ENCODE results near the gene RAPGEFL1. TPM values are rescaled to one million over a fixed set of nuclear protein-coding genes. Genes with fewer than 3 reads are reported as not detected.

RAPGEFL1 gene
- total and polyA plus RNA-seq, 2 of the 8 experiments (the other 6 are each of a cell fraction or from before 2014, with no cell fraction given), result 20.0 to 20.2 TPM

GRCh38 chr17:40191237-40192208, 14.3 kb downstream of the RAPGEFL1 start:
- no peak overlapping the region for H2BK20ac ChIP-seq (ENCODE audit: low read length)
- H2BK15ac ChIP-seq (ENCODE audit: low read length), result peak overlapping the region; percentile 72; the same call in 1 of the 2 replicates
- H3K27me3 ChIP-seq (replicated peaks in 1 of 4; ENCODE audit: control insufficient read depth in 3 of 4, extremely low read depth in 1 of 4, insufficient read depth in 3 of 4, low read length in 3 of 4), result no peaks in the 10 kb centered on the region
- peak overlapping the region; percentile 68; the same call in 1 of the 2 replicates for H4K8ac ChIP-seq (ENCODE audit: extremely low read depth, insufficient read depth, low read length)
- no peak for FAIRE-seq
- peak overlapping the region; percentile 65 for H3K18ac ChIP-seq (ENCODE audit: extremely low read depth, low read length)
- H2AK5ac ChIP-seq (ENCODE audit: low read depth, low read length), result no peak overlapping the region
- 0 out of 2 replicates have a peak overlapping the region, but pooled peaks have one; percentile 44 for H2AFZ ChIP-seq (ENCODE audit: low read length)
- peak overlapping the region; percentile 73 for H3K56ac ChIP-seq (replicated peaks; ENCODE audit: insufficient read length, low read depth, low read length)
- no peak overlapping the region for H2BK120ac ChIP-seq (replicated peaks; ENCODE audit: low read depth, low read length)
- peak overlapping the region; percentile 21 for H4K5ac ChIP-seq (ENCODE audit: insufficient read length, low read depth, low read length)
- no peaks in the 10 kb centered on the region for H3K9me3 ChIP-seq (ENCODE audit: insufficient read depth in 2 of 2, low read depth in 1 of 2, low read length in 1 of 2)
- H3K14ac ChIP-seq (ENCODE audit: insufficient read length), result no peak overlapping the region
- no peaks in the 10 kb centered on the region for H3K79me1 ChIP-seq (ENCODE audit: low read depth, low read length)
- no peak overlapping the region for H3K23ac ChIP-seq (ENCODE audit: insufficient read length)
- H3K4me3 ChIP-seq (ENCODE audit: extremely low read depth in 1 of 4, insufficient read depth in 2 of 4, low read depth in 3 of 4, low read length in 4 of 4), result peak overlapping the region; percentile 20 to 73 (median 44)
- ChIA-PET POLR2A (ENCODE audit: partially characterized antibody) (interaction anchor here (0.5 to 10.5 kb wide), 12 partner anchors 8 to 128 kb away, joined by 3 to 105 read pairs (median 4); partner anchors contain the start of genes CDC6, RAPGEFL1, THRA and WIPF2), CTCF (ENCODE audit: partially characterized antibody) (interaction anchor here (0.7 to 7.9 kb wide), 34 partner anchors 8 to 342 kb away, joined by 3 to 61 read pairs (median 4); partner anchors contain the start of genes CSF3, RAPGEFL1 and WIPF2)
- peak overlapping the region; percentile 50; the same call in 1 of the 2 replicates for H2BK12ac ChIP-seq (ENCODE audit: low read depth, low read length)
- H3K4ac ChIP-seq (replicated peaks; ENCODE audit: insufficient read length, low read depth, low read length), result no peak overlapping the region
- whole genome bisulfite sequencing, 2 experiments (ENCODE audit: extremely low coverage in 1 of 2, insufficient coverage in 1 of 2, insufficient read length in 1 of 2, insufficient replicate concordance in 2 of 2, low coverage in 1 of 2, low lambda C conversion rate in 2 of 2, missing lambda C conversion rate in 1 of 2), result 7% methylated on average over 38 of the region's 60 CpGs; no CpG with 5 or more reads in 1 of the 2 experiments
- H4K91ac ChIP-seq (replicated peaks; ENCODE audit: insufficient read length, low read length), result no peak overlapping the region
- peak overlapping the region in 2 of 4 experiments; percentile 13 to 33; a peak in 2 of 7 replicates for H3K9ac ChIP-seq (replicated peaks in 1 of 4; ENCODE audit: extremely low read depth in 1 of 4, low read depth in 3 of 4, low read length in 3 of 4)
- peaks cover 0 to 15% (median 8%) of the 10 kb centered on the region in 4 experiments; a peak in 5 of 7 replicates for H3K4me1 ChIP-seq (replicated peaks in 1 of 4; ENCODE audit: control insufficient read depth in 3 of 4, insufficient read depth in 4 of 4, low read length in 3 of 4)
- peaks cover 8% of the 10 kb centered on the region for H3K23me2 ChIP-seq (ENCODE audit: low read depth, low read length)
- peaks cover 0 to 2% of the 10 kb centered on the region in 2 experiments for H4K20me1 ChIP-seq (replicated peaks in 1 of 2; ENCODE audit: control insufficient read depth in 1 of 2, insufficient read depth in 2 of 2, low read length in 2 of 2)
- H3K79me2 ChIP-seq (ENCODE audit: control insufficient read depth in 1 of 2, insufficient read depth in 2 of 2, low read length in 2 of 2), result no peaks in the 10 kb centered on the region
- no peak overlapping the region for H3K27ac ChIP-seq (ENCODE audit: low read depth, low read length)
- peaks cover 0 to 15% (median 6%) of the 10 kb centered on the region in 4 experiments; a peak in 5 of 8 replicates for H3K36me3 ChIP-seq (ENCODE audit: control insufficient read depth in 2 of 4, insufficient read depth in 4 of 4, low read length in 3 of 4)
- peak; percentile 70 to 87 for DNase-seq (ENCODE audit: low read depth in 1 of 2, low spot score in 2 of 2)
- H2BK5ac ChIP-seq (ENCODE audit: low read depth, low read length), result peak overlapping the region; percentile 44; the same call in 1 of the 2 replicates
- H3K4me2 ChIP-seq (ENCODE audit: insufficient read depth in 1 of 2, low read depth in 2 of 2, low read length in 2 of 2), result peak overlapping the region; percentile 89 to 95
- peak; percentile 32 to 60 for TF ChIP-seq RAD21 (IDR thresholded peaks at IDR 0.05 in 1 of 2, conservative IDR thresholded peaks at IDR 0.05 in 1 of 2; ENCODE audit: low read depth in 2 of 2, low read length in 2 of 2)
- TF ChIP-seq RXRA (IDR thresholded peaks at IDR 0.05; ENCODE audit: insufficient read depth, low read depth, low read length), result no peak
- TF ChIP-seq SP1 (IDR thresholded peaks at IDR 0.05; ENCODE audit: low read depth, low read length), result no peak
- TF ChIP-seq SAP30 (IDR thresholded peaks at IDR 0.05; ENCODE audit: insufficient read depth, insufficient replicate concordance, low read length), result peak; percentile 38
- TF ChIP-seq ATF2 (IDR thresholded peaks at IDR 0.05; ENCODE audit: low read length), result no peak
- no peak for TF ChIP-seq CBX8 (IDR thresholded peaks at IDR 0.05; ENCODE audit: borderline replicate concordance, low read depth, low read length)
- peak; percentile 51 for TF ChIP-seq KDM4A (IDR thresholded peaks at IDR 0.05; ENCODE audit: low read depth, low read length, severe bottlenecking)

Data from H1 (cell line).